NCI-H524 (cell line): ENCODE measurements around the gene CFAP251.
"Not testable (repeated sequence)": the region's sequence is repeated elsewhere in the genome, so short reads cannot be mapped to it uniquely, and the experiment has no call there.

Source experiments
- DNase-seq, 2 experiments: peaks; one replicate each; lab custom pipeline; 2025; lab: John Stamatoyannopoulos, UW

The CFAP251 gene

GRCh38 chr12:122029620-122030423 is 111.4 kb downstream of the CFAP251 start:
- DNase-seq: no peak

DNA sequence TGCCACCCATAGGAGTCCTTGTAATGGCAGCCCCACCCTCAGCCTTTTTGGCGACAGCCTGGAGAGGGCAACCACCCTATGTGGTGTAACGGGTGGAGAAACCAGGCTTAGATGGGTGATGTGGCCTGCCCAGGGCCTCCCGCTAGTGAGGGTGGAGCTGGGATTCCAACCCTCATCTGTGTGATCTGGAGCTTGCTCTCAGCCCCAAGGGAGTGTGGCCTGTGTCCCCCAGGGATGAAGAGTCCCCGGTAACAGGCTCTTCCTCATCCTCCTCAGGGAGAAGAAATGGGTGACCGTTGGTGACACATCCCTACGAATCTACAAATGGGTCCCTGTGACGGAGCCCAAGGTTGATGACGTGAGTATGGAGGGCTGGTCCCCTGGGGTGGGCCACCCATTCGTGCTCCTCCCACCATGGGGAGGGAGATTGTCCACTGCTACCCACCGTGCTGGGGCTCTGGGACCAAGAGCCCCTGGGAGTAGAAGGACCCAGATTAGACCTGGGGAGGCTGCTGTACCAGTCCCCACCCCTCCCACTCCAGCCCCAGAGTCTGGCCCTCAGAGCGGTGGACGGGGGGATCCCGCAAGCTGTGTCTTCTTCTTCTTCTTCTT is 112.1 kb downstream of the CFAP251 start:
- no peak for DNase-seq

DNA sequence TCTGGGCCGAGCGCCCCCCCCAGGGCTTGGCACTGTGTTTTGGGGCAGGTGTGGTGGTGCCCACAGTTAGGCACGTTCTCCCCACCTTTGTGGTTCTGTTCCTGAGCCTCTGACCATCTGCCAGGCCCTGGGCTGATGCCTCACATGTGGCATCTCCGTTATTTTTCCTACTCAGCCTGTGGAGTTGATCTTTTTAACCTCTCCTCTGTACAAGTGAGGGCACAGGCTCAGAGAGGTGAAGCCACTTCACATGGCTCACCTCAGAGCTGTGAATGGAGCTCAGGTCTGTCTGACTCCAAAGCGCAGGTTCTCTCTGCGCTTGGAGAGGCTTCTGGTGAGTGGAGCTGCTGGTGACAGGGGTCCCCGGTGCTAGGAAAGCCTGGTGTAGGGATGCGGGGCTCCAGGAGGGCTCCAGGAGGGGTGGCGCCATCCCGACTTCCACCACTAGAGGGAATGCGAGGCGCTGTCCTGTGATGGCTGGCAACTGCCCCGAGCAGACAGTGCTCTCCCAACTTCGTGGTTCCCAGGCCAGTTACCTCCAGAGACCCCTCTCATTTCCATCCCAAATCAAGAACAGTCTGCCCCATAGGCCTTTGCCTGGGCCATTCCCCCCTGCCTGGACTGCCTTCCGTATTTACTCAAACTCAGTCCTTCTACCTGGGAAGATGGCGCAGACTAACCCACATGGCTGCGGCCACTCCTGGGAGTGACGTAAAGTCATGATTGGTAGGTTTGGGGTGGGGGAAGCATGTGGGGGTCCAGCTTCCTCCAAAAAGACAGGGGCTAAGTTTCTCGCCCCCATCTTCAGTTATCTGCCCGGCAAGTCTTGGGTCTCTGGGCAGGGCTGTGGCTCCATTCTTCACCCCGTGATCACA is 113.2 kb downstream of the CFAP251 start:
- peak in 1 of 2 experiments; percentile 59 for DNase-seq

DNA sequence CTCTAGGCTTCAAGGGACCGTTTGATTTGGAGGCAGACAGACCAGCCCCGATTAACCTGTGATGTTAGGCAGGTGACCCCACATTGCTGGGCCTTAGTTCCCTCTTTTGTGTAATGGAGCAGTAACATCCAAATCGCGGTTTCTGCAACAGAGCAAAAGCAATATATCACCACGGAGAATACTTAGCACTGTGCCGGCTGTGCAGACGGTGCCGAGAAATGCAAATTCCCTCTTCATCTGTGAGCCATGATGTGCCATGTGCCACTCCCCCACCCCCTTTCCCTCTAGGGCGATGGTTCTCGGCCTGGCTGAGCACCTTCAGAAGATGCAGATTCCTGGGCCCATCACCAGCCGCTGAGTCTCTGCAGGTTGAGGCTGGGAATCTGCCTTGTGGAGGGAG is 114.2 kb downstream of the CFAP251 start:
- DNase-seq: no peak

GRCh38 chr12:122035292-122035691 is 116.9 kb downstream of the CFAP251 start:
- DNase-seq: no peak

DNA sequence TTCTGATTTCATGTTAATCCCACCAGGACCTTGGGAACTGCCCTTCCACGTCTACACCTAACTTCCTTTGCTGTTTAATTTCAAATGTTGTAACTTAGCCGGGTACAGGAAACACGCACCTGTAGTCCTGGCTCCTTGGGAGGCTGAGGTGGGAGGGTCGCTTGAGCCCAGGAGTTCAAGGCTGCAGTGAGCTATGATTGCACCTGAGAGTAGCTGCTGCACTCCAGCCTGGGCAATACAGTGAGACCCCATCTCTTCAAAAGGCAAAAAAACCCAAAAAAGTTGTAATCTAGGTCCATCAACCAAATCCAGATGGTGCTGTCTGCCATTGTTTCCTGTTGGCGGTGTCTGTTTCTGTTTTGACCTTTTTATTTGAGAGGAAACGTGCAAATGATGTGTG is 117.8 kb downstream of the CFAP251 start:
- DNase-seq: no peak

- no peak for DNase-seq
Measured at GRCh38 chr12:122040579-122041386, 122.4 kb downstream of the CFAP251 start.

- not testable (repeated sequence) for DNase-seq
Measured at GRCh38 chr12:122041458-122041857, 123.1 kb downstream of the CFAP251 start.

DNA sequence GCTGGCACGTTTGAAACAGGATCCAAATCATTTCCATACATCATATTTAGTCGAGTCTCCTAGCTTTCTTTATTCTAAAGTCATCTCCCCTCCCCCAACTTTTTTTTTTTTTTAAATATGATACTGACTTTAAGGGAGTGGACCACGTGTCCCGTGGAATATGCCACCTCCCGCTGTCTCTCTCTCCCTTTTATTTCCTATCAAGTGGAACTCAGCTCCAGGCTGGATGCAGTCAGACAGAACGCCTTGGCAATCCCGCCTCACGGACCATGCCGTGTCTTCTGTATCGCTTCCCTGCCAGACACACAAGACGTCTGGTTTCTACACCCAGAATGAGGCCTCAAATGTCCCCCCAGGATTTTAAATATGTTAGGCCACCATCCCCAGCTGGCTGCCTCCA is 124.5 kb downstream of the CFAP251 start:
- DNase-seq: no peak

DNA sequence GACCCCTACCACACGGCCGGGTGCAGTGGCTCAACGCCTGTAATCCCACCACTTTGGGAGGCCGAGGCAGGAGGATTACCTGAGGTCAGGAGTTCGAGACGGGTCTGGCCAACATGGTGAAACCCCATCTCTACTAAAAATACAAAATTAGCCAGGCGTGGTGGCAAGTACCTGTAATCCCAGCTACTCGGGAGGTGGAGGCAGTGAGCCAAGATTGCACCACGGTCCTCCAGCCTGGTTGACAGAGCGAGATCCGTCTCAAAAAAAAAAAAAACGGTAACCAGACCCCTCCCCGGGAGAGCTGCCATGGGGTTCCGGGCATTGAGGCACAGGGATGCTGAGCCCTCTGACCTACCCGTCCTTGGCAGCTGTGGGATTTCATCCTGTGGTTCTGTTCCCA is 125.1 kb downstream of the CFAP251 start:
- no peak for DNase-seq

- no peak for DNase-seq
Measured at GRCh38 chr12:122045262-122045661, 126.9 kb downstream of the CFAP251 start.

DNA sequence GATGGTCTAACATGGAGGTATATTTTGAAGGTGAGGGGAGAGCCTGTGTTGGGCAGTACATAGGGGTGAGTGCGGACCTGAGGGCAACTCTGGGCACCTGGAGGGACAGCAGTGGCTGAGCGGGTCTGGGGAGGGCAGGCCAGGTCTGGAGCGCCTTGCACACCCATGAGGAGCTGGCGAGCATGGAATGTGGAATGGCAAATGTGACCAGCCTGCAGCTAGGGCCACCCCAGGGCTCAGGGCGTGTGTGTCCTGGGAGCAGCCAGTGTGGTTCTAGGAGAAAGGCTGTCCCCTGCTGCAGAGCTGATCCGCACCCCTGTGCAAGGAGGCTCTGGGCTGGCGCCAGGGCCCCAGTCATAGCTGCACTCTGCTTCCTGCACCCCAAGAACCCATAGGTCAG is 127.8 kb downstream of the CFAP251 start:
- DNase-seq: no peak

- DNase-seq: no peak
Measured at GRCh38 chr12:122048151-122048550, 129.8 kb downstream of the CFAP251 start.

DNA sequence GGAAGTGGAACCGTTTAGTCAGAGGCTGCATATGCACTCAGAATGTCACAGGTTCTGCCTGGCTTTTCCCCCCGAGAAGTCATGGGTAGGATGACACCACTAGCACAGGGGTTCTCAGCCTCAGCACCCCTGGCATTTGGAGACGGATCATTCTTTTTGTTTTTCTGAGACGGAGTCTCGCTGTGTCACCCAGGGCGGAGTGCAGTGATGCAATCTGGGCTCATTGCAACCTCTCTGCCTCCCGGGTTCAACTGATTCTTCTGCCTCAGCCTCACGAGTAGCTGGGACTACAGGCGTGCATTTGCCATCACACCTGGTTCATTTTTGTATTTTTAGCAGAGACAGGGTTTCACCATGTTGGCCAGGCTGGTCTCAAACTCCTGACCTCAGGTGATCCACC is 131.4 kb downstream of the CFAP251 start:
- DNase-seq: no peak

DNA sequence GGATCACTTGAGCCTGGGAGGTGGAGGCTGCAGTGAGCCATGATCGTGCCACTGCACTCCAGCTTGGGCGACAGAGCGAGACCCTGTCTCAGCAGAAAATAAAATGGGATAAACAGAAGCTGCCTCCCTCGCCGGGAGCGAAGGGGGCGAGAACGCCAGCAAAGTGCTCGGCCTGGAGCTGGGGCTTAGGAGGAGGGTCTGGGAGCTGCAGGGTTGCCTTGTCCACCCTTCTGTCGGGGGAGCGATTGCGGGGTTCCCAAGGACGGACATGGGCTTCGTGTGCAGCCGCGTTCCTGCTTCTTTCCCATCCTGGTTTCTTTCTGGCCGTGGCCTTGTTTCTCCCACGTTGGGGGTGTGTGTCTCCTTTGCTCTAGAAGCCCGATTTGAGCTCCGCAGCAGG is 132.3 kb downstream of the CFAP251 start:
- DNase-seq: no peak

DNA sequence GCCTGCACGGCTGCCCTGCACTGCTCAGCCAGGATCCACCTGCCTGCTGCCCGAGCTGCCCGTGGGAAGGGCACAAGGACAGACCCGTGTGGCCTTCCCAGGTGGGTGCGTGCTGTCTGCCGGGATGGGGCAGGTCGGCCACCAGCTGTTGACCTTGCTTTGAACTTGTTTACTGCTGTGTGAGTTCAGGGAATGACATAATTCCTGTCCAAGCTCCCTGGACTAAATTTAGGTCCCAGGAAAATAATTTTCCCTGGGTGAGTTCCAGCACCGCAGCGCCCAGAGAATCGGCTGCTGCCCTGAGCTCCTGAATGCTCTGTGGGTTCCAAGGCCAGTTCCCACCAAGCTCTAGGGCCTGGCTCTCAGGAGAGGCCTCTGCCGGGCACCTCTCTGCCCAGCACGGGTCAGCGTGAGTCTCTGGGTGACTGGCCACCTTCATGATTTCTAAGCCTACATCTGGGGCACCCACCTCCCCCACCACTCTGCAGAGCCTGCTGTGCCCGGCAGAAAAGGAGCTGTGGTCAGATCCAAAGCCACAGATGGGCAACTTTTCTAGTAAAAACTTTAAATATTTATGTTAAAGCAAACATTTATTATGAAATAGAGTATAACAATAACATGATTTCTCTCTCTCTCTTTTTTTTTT is 133.0 kb downstream of the CFAP251 start:
- DNase-seq: no peak

DNA sequence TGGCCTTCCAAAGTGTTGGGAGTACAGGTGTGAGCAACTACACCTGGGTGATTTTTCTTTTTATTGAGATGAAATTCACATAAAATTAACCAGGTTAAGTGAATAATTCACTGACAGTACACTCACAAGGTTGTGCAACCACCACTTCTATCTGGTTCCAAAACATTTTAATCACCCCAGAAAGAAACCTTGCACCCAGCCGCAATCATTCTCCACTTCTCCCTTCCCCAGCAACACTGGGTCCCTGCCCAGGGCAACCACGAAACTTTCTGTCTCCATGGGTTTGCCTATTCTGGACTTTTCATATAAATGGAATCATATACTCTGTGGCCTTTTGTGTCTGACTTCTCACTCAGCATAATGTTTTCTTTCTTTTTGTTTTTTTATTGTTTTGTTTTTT is 133.9 kb downstream of the CFAP251 start:
- no peak for DNase-seq
